SK-N-SH treated with all-trans-retinoic acid at 6 μM for 48 hours (cell line): ENCODE results near the gene MX2.

Experiments used
- ATAC-seq: fragments of 200-7000 bp; cut with Tn5 transposase; 3 replicates; pipeline ENCODE4 v1.9.1; 2020; ENCODE audit warnings: mild to moderate bottlenecking, moderate library complexity
- BACH2 ChIP-seq: fragments of 250-450 bp; sonication (Bioruptor Pico); IDR thresholded peaks from 2 replicates; pipeline ENCODE4 v1.9.0; 2021; ENCODE audit warnings: mild to moderate bottlenecking, borderline replicate concordance
- CSDC2 ChIP-seq: fragments of 250-450 bp; sonication (Bioruptor Pico); IDR thresholded peaks from 2 replicates; pipeline ENCODE4 v1.5.0; 2020; ENCODE audit warnings: mild to moderate bottlenecking, moderate library complexity
- ESRRG ChIP-seq: fragments of 250-450 bp; sonication (Bioruptor Pico); IDR thresholded peaks from 2 replicates; pipeline ENCODE4 v1.6.1; 2021; ENCODE audit warnings: mild to moderate bottlenecking
- GLIS3 ChIP-seq: fragments of 250-450 bp; sonication (Bioruptor Pico); IDR thresholded peaks from 2 replicates; pipeline ENCODE4 v1.5.0; 2020; ENCODE audit warnings: mild to moderate bottlenecking, moderate library complexity
- OSR1 ChIP-seq: fragments of 250-450 bp; sonication (Bioruptor Pico); IDR thresholded peaks from 2 replicates; pipeline ENCODE4 v1.8.0; 2022; ENCODE audit warnings: moderate library complexity, mild to moderate bottlenecking, inconsistent platforms
- PPARA ChIP-seq: fragments of 250-450 bp; sonication (Bioruptor Pico); IDR thresholded peaks from 2 replicates; pipeline ENCODE4 v1.5.0; 2020; ENCODE audit warnings: mild to moderate bottlenecking, borderline replicate concordance
- RARB ChIP-seq: fragments of 250-450 bp; sonication (Bioruptor Pico); IDR thresholded peaks from 2 replicates; pipeline ENCODE4 v1.8.0; 2021; ENCODE audit warnings: mild to moderate bottlenecking, moderate library complexity
- SNAI2 ChIP-seq: fragments of 250-450 bp; sonication (Bioruptor Pico); IDR thresholded peaks from 2 replicates; pipeline ENCODE4 v1.5.0; 2020; ENCODE audit warnings: mild to moderate bottlenecking, moderate library complexity
- TOX ChIP-seq: fragments of 250-450 bp; sonication (Bioruptor Pico); IDR thresholded peaks from 2 replicates; pipeline ENCODE4 v1.8.0; 2021; ENCODE audit warnings: mild to moderate bottlenecking, moderate library complexity, borderline replicate concordance
- ZC3H10 ChIP-seq: fragments of 250-450 bp; sonication (Bioruptor Pico); IDR thresholded peaks from 2 replicates; pipeline ENCODE4 v1.5.1; 2021; ENCODE audit warnings: mild to moderate bottlenecking, moderate library complexity
- ZFP3 ChIP-seq: fragments of 250-450 bp; sonication (Bioruptor Pico); IDR thresholded peaks from 2 replicates; pipeline ENCODE4 v1.5.0; 2020; ENCODE audit warnings: mild to moderate bottlenecking, moderate library complexity
- ZFP30 ChIP-seq: fragments of 450-650 bp; formaldehyde crosslinking; IDR thresholded peaks from 2 replicates; pipeline ENCODE4 v1.5.0; 2022; ENCODE audit warnings: mild to moderate bottlenecking, moderate library complexity
- ZNF565 ChIP-seq: fragments of 450-650 bp; formaldehyde crosslinking; conservative IDR thresholded peaks from 2 replicates; pipeline ENCODE4 v1.5.0; 2020; ENCODE audit warnings: low read depth, mild to moderate bottlenecking, moderate library complexity
- ZNF70 ChIP-seq: fragments of 450-650 bp; formaldehyde crosslinking; IDR thresholded peaks from 2 replicates; pipeline ENCODE4 v1.5.0; 2020; ENCODE audit warnings: mild to moderate bottlenecking, moderate library complexity
- ZNF8 ChIP-seq: fragments of 450-650 bp; formaldehyde crosslinking; IDR thresholded peaks from 2 replicates; pipeline ENCODE4 v1.5.0; 2020; ENCODE audit warnings: mild to moderate bottlenecking, moderate library complexity
- TF ChIP-seq, protein P1 (sequence below): fragments of 250-450 bp; sonication (Bioruptor Pico); IDR thresholded peaks from 2 replicates; pipeline ENCODE4 v1.5.1; 2020; ENCODE audit warnings: low read depth, mild to moderate bottlenecking, moderate library complexity
- TF ChIP-seq, protein P2 (sequence below): fragments of 250-450 bp; sonication (Bioruptor Pico); IDR thresholded peaks from 2 replicates; pipeline ENCODE4 v1.8.0; 2021; ENCODE audit warnings: low read depth, mild to moderate bottlenecking, moderate library complexity, borderline replicate concordance
- TF ChIP-seq, protein P3 (sequence below): fragments of 250-450 bp; sonication (Bioruptor Pico); IDR thresholded peaks from 2 replicates; pipeline ENCODE4 v1.8.0; 2020; ENCODE audit warnings: mild to moderate bottlenecking, moderate library complexity, borderline replicate concordance
- TF ChIP-seq, protein P4 (sequence below): fragments of 250-450 bp; sonication (Bioruptor Pico); IDR thresholded peaks from 2 replicates; pipeline ENCODE4 v1.5.1; 2021; ENCODE audit warnings: mild to moderate bottlenecking, moderate library complexity

The MX2 gene

DNA sequence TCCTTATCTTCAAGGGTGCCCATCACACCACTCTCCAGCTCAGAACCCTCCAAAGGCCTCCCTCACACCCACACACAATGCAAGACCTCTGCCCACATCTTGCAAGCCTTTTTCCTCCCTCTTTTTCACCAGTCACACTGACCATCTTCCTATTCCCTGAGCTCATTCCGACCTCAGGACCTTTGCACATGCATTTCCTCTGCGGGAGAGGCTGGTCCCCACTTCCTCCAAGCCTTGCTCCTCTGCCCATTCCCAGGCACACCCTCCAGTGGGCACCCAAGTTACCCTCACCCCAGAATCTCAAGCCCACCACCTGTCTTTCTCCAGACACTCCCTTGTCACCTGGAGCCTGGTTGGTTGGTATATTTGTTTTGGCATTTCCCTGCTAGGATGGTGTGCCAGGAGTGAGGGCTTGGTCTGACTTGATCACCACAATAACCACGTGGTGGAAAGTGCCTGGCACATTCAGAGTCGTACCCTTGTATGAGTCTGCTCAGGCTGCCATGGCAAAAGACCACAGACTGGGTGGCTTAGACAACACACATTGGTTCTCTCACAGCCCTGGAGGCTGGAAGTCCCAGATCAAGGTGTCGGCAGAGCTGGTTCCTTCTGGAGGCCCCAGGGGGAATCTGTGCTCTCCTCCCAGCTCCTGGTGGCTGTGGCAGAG is 13.2 kb downstream of the MX2 start (continued):
- TF ChIP-seq, protein P1, sequence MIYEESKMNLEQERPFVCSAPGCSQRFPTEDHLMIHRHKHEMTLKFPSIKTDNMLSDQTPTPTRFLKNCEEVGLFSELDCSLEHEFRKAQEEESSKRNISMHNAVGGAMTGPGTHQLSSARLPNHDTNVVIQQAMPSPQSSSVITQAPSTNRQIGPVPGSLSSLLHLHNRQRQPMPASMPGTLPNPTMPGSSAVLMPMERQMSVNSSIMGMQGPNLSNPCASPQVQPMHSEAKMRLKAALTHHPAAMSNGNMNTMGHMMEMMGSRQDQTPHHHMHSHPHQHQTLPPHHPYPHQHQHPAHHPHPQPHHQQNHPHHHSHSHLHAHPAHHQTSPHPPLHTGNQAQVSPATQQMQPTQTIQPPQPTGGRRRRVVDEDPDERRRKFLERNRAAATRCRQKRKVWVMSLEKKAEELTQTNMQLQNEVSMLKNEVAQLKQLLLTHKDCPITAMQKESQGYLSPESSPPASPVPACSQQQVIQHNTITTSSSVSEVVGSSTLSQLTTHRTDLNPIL (CRISPR knock-in tag): no peak
- TF ChIP-seq CSDC2 (CRISPR knock-in tag): no peak
- TF ChIP-seq ZNF70 (CRISPR knock-in tag): no peak
- no peak for TF ChIP-seq PPARA (CRISPR knock-in tag)
- TF ChIP-seq BACH2 (CRISPR knock-in tag): no peak
- no peak for TF ChIP-seq ZNF565

DNA sequence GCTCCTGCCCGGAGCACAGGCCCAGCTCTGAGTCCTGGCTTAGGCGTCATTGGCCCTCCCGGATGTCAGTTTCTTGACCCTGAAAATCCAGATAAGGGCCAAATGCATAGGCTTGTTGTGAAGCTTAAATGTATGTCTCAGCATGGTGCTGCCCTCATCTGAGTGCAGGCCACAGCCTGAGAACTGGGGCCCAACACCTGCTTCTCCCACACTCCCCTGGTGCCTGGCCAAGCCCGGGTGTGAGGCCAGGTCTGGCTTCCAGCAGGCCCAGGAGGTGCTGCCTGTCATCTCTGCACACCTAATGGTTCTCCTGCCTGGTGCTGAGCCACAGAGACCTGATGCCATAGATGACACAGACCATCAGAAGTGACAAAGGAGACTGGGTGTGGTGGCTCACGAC is 14.0 kb downstream of the MX2 start:
- no peak for ATAC-seq
- TF ChIP-seq GLIS3 (CRISPR knock-in tag): no peak
- TF ChIP-seq ZFP3: no peak
- TF ChIP-seq, protein P2, sequence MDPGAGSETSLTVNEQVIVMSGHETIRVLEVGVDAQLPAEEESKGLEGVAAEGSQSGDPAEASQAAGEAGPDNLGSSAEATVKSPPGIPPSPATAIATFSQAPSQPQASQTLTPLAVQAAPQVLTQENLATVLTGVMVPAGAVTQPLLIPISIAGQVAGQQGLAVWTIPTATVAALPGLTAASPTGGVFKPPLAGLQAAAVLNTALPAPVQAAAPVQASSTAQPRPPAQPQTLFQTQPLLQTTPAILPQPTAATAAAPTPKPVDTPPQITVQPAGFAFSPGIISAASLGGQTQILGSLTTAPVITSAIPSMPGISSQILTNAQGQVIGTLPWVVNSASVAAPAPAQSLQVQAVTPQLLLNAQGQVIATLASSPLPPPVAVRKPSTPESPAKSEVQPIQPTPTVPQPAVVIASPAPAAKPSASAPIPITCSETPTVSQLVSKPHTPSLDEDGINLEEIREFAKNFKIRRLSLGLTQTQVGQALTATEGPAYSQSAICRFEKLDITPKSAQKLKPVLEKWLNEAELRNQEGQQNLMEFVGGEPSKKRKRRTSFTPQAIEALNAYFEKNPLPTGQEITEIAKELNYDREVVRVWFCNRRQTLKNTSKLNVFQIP (CRISPR knock-in tag): no peak
- TF ChIP-seq ZNF8 (CRISPR knock-in tag): no peak
- TF ChIP-seq, protein P3, sequence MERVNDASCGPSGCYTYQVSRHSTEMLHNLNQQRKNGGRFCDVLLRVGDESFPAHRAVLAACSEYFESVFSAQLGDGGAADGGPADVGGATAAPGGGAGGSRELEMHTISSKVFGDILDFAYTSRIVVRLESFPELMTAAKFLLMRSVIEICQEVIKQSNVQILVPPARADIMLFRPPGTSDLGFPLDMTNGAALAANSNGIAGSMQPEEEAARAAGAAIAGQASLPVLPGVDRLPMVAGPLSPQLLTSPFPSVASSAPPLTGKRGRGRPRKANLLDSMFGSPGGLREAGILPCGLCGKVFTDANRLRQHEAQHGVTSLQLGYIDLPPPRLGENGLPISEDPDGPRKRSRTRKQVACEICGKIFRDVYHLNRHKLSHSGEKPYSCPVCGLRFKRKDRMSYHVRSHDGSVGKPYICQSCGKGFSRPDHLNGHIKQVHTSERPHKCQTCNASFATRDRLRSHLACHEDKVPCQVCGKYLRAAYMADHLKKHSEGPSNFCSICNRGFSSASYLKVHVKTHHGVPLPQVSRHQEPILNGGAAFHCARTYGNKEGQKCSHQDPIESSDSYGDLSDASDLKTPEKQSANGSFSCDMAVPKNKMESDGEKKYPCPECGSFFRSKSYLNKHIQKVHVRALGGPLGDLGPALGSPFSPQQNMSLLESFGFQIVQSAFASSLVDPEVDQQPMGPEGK (CRISPR knock-in tag): no peak
- TF ChIP-seq RARB (CRISPR knock-in tag): no peak
- no peak for TF ChIP-seq ZC3H10 (CRISPR knock-in tag)
- no peak for TF ChIP-seq OSR1 (CRISPR knock-in tag)

DNA sequence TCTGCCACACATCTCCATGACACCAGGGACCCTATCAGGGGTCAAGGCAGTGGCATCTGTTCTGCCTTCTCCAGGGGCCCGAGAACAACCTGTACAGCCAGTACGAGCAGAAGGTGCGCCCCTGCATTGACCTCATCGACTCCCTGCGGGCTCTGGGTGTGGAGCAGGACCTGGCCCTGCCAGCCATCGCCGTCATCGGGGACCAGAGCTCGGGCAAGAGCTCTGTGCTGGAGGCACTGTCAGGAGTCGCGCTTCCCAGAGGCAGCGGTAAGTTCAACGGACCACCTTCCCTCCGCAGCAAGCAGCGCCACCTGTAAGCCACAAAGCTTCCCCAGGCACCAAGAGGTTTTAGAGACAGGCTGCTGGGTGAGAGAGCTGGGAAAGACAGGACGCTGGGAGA is 15.9 kb downstream of the MX2 start:
- TF ChIP-seq, protein P1 (CRISPR knock-in tag): no peak
- TF ChIP-seq, protein P2 (CRISPR knock-in tag): no peak
- no peak for TF ChIP-seq ZFP30 (CRISPR knock-in tag)
- TF ChIP-seq ZNF565: no peak
- no peak for TF ChIP-seq TOX (CRISPR knock-in tag)
- no peak for TF ChIP-seq SNAI2 (CRISPR knock-in tag)
- TF ChIP-seq ZNF8 (CRISPR knock-in tag): no peak
- no peak for TF ChIP-seq CSDC2 (CRISPR knock-in tag)
- no peak for TF ChIP-seq PPARA (CRISPR knock-in tag)
- TF ChIP-seq BACH2 (CRISPR knock-in tag): no peak
- no peak for TF ChIP-seq ZC3H10 (CRISPR knock-in tag)
- TF ChIP-seq RARB (CRISPR knock-in tag): no peak
- TF ChIP-seq, protein P3 (CRISPR knock-in tag): no peak
- TF ChIP-seq ESRRG (CRISPR knock-in tag): no peak
- TF ChIP-seq, protein P4, sequence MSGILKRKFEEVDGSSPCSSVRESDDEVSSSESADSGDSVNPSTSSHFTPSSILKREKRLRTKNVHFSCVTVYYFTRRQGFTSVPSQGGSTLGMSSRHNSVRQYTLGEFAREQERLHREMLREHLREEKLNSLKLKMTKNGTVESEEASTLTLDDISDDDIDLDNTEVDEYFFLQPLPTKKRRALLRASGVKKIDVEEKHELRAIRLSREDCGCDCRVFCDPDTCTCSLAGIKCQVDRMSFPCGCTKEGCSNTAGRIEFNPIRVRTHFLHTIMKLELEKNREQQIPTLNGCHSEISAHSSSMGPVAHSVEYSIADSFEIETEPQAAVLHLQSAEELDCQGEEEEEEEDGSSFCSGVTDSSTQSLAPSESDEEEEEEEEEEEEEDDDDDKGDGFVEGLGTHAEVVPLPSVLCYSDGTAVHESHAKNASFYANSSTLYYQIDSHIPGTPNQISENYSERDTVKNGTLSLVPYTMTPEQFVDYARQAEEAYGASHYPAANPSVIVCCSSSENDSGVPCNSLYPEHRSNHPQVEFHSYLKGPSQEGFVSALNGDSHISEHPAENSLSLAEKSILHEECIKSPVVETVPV (CRISPR knock-in tag): no peak
- no peak for ATAC-seq
